Effector memory CD4-positive, alpha-beta T cell (primary cell): Measurements from ENCODE around the gene VPS72.

Experiments used
- DNase-seq, 3 donors: peaks; one replicate each; pipeline ENCODE4 v3.0.0-alpha.2; 2020
- H3K27ac ChIP-seq: 2 replicates; pipeline ENCODE4 v1.7.0; 2013; ENCODE audit warnings: mild to moderate bottlenecking, low read length, moderate library complexity; ENCODE audit not compliant: insufficient read depth, poor library complexity, severe bottlenecking
- H3K27me3 ChIP-seq: replicated peaks from 2 replicates; pipeline ENCODE4 v1.7.0; 2013; ENCODE audit warnings: mild to moderate bottlenecking, low read length; ENCODE audit not compliant: insufficient read depth, control insufficient read depth, poor library complexity, severe bottlenecking
- H3K36me3 ChIP-seq: 2 replicates; pipeline ENCODE4 v1.7.0; 2013; ENCODE audit warnings: mild to moderate bottlenecking, low read length, moderate library complexity; ENCODE audit not compliant: control insufficient read depth, insufficient read depth
- H3K4me1 ChIP-seq: 2 replicates; pipeline ENCODE4 v1.7.0; 2013; ENCODE audit warnings: low read length, mild to moderate bottlenecking; ENCODE audit not compliant: control insufficient read depth, insufficient read depth, poor library complexity, severe bottlenecking
- H3K4me3 ChIP-seq: 2 replicates; pipeline ENCODE4 v1.7.0; 2013; ENCODE audit warnings: low read length, low read depth, mild to moderate bottlenecking; ENCODE audit not compliant: insufficient read depth, poor library complexity, severe bottlenecking
- H3K9me3 ChIP-seq: 2 replicates; pipeline ENCODE4 v1.7.0; 2013; ENCODE audit warnings: mild to moderate bottlenecking, low read length, moderate library complexity; ENCODE audit not compliant: control insufficient read depth

Gene VPS72

GRCh38 chr1:151134396-151134795 is 55.6 kb downstream of the VPS72 start:
- no peaks in the 10 kb centered on the region for H3K4me1 ChIP-seq
- H3K36me3 ChIP-seq = no peaks in the 10 kb centered on the region
- no peaks in the 10 kb centered on the region for H3K27me3 ChIP-seq
- no peak overlapping the region for H3K4me3 ChIP-seq
- no peaks in the 10 kb centered on the region for H3K9me3 ChIP-seq
- no peak for DNase-seq
- H3K27ac ChIP-seq = no peak overlapping the region

DNA sequence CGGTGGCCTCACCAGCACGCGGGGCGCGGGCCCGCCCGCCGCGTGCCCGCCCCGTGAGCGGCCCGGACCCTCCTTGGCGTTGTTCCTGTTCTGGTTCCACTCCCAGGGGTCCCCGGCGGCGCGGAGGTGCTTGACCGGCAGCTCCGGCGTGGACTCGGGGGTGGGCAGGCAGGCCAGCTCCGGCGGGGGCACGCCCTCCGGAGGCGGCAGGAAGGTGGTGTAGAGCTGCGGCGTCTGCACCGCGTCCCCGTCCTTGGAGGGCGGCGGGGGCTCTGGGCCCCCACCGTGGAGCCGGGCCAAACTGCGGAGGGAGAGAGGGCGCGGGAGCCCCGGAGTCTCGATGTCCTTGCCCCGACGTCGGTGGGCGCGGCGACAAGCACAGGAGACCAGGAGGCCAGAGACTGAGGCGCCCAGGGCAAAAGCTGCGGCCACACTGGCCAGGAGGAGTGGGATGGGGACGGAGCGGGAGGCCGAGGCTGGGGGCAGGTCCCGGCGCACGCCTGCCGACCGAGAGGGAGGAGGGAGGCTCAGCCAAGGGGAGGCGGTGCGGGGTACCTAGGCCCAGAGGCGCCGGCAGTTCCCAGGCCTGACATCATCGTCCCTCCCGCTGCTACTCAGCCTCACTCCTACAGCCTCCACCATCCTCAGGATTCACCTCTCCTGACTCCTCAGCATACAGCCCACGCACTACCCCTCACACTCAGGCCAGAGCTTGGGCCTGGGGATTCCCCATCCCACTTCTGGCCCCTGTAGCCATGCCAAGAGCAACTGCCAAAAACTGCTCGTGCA is 56.8 kb downstream of the VPS72 start:
- no peak overlapping the region for H3K4me3 ChIP-seq
- H3K36me3 ChIP-seq = no peaks in the 10 kb centered on the region
- no peak for DNase-seq

DNA sequence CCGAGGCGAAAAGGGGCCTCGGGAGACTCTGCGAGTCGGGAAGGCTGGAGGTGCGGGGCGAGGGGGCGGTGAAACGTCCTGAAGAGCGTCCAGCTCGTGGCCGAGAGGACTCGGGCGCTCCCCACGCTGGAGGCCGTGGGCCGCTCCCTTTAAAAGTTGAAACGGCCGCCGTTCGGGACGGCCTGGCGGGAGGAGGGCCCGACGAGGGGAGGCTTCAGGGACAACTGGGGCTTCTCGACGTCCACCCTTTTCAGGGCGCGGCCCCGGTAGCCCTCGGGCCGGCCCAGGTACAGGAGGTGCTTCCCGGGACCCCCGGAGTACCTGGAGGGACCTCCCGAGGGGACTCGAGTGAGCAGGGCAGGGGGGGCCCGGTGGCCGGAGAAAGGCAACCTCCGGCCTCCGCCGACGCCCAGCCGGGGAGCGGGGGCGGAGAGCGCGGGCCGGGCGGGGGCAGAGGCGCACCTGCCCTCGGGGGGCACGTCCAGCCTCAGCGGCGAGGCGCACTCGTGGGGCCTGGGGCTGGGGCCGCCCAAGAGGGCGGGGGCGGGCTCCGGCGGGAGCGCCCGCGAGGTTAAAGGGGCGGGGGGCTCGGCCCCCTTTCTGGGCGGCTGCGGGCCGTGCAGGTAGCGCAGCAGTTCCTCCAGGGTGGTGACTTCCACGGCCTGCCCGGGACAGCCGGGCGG is 57.5 kb downstream of the VPS72 start:
- no peak for DNase-seq
- Histone ChIP-seq H3K4me1 (no peaks in the 10 kb centered on the region), H3K27ac (no peak overlapping the region), H3K36me3 (no peaks in the 10 kb centered on the region), H3K4me3 (no peak overlapping the region), H3K9me3 (no peaks in the 10 kb centered on the region), H3K27me3 (no peaks in the 10 kb centered on the region)

More for the DNA sequence above, 56.8 kb downstream of the VPS72 start:
- H3K27ac ChIP-seq = no peak overlapping the region
- no peaks in the 10 kb centered on the region for H3K9me3 ChIP-seq
- no peaks in the 10 kb centered on the region for H3K4me1 ChIP-seq
- no peaks in the 10 kb centered on the region for H3K27me3 ChIP-seq

DNA sequence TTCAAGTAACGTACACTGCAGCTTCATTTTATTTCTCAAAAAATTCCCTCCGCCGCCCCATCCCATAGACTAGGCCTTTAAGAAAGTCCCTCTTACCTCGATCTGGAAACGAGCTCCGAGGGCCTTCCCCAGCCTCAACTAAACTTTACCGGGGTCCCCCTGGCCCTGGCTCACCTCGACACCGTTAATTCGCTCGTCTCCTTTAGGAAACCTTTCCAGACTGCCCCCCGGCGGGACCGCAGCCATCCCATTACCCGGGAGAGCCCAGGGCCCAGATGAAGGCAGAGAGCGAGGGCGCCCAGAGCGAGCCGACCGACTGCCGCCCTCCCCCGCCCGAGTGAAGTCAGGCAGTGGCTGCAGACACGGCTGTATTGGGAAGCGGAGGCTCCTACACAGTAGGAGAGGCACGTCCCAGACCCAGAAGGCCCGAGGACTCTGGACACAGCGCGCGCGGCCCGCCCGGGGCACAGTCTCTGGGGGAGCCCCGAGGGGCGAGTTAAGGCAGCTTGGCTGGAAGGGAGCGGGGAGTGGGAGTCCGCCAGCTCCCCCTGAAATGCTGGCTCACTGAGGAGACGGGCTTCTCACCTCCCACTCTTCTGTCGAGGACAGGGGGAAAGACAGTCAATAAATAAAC is 58.2 kb downstream of the VPS72 start:
- H3K36me3 ChIP-seq = no peaks in the 10 kb centered on the region
- H3K9me3 ChIP-seq = no peaks in the 10 kb centered on the region
- DNase-seq = no peak
- H3K4me3 ChIP-seq = peak overlapping the region; percentile 25
- H3K27ac ChIP-seq = no peak overlapping the region
- no peaks in the 10 kb centered on the region for H3K4me1 ChIP-seq
- H3K27me3 ChIP-seq = no peaks in the 10 kb centered on the region

GRCh38 chr1:151130987-151131586 is 58.9 kb downstream of the VPS72 start:
- no peaks in the 10 kb centered on the region for H3K27me3 ChIP-seq
- peak overlapping the region; percentile 25 for H3K4me3 ChIP-seq
- no peaks in the 10 kb centered on the region for H3K4me1 ChIP-seq
- H3K36me3 ChIP-seq = no peaks in the 10 kb centered on the region
- DNase-seq = peak; percentile 18 to 52 (median 37)
- H3K27ac ChIP-seq = no peak overlapping the region
- H3K9me3 ChIP-seq = no peaks in the 10 kb centered on the region

DNA sequence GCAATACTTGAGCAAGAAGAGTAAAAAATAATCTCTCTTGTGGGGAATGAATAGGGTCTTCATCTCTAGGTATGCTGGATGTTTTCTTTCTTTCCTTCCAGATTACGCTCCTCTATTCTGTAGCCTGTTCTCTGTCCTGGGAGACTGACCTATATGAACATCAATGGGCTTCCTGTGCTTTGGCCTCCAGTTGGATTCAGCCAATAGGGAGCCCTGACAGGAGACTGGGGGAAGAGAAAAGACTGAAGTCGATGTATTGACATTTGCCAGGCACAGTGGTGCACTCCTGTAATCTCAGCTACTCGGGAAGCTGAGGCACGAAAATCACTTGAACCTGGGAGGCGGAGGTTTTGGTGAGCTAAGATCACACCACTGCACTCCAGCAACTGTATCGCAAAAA is 61.2 kb downstream of the VPS72 start:
- H3K27ac ChIP-seq = no peak overlapping the region
- H3K27me3 ChIP-seq = no peaks in the 10 kb centered on the region
- no peak for DNase-seq
- H3K9me3 ChIP-seq = no peaks in the 10 kb centered on the region
- H3K36me3 ChIP-seq = no peaks in the 10 kb centered on the region
- H3K4me3 ChIP-seq = no peak overlapping the region
- H3K4me1 ChIP-seq = peaks cover 4% of the 10 kb centered on the region
